ENCODE data around the gene POC5. TPM values are rescaled to one million over a fixed set of nuclear protein-coding genes. Genes with fewer than 3 reads are reported as not detected.

Gene POC5
- total RNA-seq, 2 experiments from 2014 or later: 16.5 to 16.6 TPM

Other genes starting within 250 kb of the POC5 start
- gene CERT1, start 205.8 kb downstream of the POC5 start, total RNA-seq: 10 to 100 TPM; 23.3 to 24.2 TPM
- gene POLK, start 205.5 kb downstream of the POC5 start, total RNA-seq: 10 to 100 TPM; 25.2 to 28.6 TPM
- not detected for gene ANKDD1B, start 106.0 kb downstream of the POC5 start, total RNA-seq

All from activated naive CD8-positive, alpha-beta T cell treated with anti-CD3 and anti-CD28 coated beads for 36 hours (primary cell).